HG02885 (cell line): ENCODE measurements around the gene MEX3C.

ENCODE experiments used
- ATAC-seq: cut with Tn5 transposase; IDR thresholded peaks from one replicate; pipeline ENCODE4 v1.9.1; 2021; ENCODE audit warnings: mild to moderate bottlenecking; ENCODE audit not compliant: unreplicated experiment, poor library complexity

The MEX3C gene

DNA sequence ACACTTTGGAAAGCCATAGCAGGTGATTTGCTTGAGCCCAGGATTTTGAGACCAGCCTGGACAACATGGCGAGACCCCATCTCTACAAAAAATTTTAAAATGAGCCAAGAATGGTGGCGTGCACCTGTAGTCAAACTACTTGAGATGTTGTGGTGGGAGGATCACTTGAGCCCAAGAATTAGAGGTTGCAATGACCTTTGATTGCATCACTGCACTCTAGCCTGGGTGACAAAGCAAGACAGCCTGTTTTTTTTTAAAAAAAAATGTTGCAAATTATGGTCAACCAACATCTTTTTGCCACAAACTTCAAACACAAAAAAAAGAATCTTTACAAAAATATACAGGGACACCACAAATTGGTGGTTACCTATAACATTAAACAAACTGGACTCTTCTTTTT, 40.3 kb downstream of the MEX3C start:
- ATAC-seq: no peak

DNA sequence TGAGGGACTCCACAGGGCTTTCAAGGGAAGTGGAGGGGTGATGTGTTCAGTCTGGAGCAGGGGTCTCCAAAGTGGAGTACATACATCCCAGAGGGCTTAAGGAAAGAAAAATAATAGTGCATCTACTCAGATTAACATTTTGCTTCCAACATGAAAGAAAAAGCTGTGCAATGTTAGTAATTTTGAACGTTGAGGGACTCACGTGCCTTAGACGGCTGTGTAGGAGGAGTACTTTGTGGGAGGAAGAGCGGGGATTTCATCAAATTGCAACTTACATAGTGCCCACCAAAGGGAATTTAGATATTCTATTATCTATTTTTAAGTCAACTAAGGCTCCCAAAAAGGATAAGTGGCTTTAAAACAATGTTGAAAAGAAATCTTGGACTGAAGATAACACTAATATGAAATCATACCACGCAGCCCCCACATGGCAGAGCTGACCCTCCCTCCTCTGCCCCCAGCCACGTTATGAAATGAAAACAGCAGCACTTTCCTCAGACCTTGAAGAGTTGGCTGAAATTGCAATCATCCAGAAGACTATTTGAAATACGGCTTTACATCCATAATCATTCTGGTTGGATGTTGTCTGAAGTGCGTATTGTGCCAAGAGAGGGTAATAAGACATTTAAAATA, 42.9 kb downstream of the MEX3C start:
- no peak for ATAC-seq

DNA sequence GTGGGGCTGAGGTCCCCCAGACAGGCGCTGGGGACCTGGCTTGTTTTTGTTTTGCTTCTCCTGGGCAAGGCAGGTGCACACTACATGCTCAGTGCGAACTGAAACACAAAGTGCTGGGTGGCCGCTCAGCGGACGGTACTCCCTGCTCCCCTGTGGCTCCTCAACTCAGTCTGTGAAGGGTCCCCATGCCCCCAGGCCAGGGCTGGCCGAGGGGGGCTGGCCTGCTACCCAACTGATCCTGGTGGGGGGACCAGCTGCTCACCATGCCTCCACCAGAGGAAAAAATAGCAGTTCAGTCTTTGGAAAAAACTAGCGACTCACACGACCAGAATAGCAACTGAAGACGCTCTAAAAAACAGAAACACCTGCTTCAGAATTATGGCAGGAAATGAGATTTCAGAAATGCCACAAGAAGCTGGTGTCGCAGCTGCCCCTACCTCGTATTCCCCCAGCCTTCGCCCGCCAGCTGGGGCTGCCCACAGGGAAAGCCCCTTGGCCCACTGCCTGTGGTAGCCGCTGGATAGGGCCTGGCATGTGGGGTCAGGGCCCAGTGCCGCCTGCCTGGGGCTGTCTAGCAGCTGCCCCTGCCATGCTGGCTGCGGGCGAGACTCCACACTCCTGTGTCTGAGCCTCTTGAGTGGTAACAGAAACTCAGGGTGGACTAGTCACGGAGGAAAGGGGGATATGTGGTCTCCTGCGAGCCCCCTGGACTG, 43.7 kb downstream of the MEX3C start:
- ATAC-seq: peak; percentile 70

DNA sequence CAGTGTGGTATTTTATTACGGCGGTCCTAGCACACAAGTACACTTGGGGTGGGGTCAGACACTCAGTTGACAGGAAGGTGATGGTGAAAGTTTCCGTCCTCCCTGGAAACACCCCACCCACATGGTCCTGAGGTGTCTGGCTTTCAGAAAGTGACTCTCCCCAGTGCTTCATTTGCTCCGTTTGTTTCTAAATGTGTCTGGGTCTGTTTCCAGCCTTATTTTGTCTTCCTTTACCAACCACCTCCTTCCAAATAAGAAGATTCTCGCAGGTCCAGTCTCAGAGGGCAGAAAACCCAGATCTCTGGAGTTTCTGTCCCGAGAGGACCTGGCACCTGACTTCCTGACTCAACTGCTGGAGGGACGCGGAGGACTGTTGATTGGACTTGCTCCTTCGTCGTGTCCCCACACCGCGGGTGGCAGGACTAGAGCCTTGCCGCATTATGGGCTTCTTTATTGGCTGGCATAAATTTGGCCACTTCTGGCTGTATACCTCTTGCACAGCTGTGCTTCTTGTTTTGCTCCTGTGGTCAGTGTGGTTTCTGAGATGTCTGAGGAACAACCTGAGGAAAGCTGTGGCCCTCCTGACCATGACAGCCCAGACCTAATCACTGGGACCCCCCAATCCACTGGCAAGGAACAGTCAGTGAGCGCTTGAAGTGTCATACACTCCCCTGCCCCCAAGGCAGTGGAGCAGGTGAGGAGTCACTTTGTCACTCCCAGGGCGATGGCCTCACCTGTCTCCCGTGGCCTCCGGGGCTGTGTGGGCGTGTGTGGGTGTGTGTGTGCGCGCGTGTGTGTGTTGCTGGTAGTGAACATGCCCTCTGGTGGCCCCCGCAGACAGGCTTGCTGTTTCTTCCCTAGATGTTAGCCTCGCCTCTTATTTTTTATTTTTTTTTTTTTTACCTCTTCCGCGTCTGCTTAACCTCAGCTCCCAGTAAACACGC, 45.6 kb downstream of the MEX3C start:
- peak; percentile 49 for ATAC-seq

DNA sequence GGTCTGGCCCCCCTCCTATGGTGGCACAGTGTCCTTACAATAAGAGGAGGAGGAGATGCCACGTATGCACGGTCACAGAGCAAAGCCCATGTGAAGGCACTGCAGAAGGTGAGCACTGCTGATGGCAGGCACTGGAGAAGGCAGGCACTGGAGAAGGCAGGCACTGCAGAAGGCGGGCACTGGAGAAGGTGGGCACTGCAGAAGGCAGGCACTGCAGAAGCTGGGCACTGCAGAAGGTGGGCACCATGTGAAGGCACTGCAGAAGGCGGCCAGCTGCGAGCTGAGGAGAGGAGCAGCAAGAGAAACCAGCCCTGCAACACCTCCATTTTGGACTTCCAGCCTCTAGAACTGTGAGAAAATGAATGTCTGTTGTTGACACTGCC, 46.3 kb downstream of the MEX3C start:
- no peak for ATAC-seq

DNA sequence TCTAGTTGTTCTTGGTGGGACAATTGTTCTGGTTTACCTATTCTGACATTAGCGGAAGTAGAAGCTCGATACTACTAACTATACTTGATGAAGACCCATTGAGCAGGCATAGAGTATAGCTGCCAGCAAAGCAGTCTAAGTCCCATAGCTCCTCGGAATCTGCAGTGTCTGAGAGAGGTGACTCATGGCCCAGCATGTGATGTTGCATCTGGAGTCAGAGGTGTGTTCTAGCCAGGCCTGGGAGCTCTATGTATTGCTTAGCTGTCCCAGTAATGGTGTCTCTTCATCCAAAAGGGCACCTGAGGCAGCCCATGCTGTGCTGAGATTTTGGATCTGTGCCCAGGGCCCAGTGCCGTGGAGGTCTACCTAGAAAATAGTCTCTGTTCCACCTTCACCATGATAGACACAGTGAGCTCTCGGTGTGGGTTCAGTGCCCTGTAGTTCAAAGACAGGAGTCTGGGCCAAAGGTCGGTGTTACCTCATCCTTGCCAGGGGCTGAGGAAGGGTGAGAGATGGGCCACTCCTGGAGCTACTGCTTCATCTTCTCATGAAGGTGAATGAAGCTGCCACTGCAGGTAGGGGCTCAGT, 47.3 kb downstream of the MEX3C start:
- ATAC-seq: no peak

DNA sequence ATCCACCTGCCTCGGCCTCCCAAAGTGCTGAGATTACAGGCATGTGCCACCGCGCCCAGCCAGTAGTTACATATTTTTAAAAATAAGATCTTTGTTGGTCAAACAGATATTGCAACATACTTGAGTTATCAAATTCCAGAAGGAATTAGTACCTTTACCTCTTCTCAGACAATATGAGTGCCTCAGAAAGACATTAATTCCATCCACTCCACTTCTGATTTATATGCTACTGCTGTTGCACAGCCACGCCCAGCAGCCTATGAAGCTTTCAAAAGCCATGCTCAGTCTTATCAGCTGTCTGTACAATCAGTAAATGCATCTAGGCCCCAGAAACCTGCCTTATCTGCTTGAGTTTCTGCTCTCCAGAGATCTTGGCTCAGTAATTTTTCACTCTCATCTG, 47.8 kb downstream of the MEX3C start:
- ATAC-seq: no peak

DNA sequence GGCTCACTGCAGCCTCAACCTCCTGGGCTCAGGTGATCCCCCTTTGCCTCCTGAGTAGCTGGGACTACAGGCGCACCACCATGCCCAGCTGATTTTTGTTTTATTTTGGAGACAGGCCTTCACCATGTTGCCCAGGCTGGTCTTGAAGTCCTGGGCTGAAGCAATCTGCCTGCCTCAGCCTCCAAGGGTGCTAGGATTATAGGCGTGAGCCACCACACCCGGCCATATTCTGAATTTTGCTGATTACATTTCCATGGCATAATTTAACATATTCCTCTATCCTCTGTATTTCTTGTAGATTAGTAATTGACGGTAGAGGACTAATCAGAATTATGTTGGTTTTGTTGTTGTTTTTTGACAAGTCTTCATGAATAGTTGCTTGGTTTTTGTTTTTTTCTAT, 50.6 kb downstream of the MEX3C start:
- no peak for ATAC-seq

DNA sequence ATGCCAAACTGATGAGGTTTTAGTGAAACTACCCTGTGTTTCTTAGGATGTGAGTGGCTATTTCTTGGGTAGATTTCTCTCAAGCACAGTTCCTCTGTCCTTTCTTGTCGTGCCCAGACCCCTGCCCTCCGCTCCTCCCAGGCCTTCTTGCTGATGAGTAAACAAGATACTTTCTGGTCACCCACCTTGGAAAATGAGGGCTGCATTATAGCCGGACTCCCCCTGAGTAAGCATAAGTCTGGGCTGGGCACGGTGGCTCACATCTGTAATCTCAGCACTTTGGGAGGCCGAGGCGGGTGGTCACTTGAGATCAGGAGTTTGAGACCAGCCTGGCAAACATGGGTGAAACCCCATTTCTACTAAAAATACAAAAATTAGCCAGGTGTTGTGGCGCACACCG, 58.5 kb downstream of the MEX3C start:
- ATAC-seq: no peak

DNA sequence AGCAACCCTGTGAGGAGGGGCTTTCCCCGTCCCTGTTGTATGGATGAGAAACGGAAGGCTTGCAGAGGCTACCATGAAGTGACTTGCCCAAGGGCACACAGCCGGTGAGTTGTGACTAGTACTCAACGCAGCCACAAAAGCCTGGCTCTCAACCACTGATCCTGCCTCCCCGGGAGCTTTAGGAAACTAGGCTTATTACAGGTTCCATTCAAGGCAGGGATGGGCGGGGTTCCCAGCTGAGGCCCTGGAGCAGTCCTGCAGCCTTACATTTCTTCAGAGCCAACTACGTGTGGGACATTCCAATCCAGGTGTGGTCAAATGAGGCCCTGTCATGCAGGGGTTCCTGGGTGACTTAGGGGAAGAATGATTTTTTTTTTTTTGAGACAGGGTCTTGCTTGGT, 59.6 kb downstream of the MEX3C start:
- no peak for ATAC-seq

DNA sequence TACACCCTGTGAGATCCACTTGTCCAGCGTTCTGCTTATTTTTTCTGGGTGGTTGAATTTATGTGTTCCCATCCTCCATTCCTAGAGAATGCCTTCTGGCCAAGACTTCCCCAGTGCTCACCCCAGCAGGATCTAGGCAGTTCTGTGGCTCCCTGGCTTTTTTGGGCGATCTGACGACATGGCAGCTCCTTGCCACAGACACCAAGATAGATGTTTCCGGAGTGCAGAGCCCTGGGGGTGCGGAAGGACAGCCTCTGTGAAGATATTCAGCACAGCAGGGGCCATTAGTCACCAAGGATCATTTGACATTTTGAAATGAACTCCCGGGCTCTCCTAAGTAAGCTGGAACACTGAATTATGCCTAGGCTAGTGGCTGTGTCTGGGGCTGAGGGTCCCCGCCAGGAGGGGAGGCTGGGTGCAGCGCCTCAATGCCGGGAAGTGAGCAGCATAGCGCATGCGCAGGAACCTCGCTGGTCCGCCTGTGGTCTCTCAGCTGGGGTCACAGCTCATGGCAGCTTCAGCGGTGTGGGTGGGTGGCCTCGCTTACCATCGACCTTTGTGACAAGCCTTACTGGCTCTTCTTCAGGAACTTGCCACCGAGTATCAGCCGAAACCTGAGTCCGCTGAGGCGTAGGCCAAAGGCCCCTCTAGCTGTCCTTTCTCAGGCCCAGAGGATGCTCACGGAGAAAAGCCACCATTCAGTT, 60.3 kb downstream of the MEX3C start:
- no peak for ATAC-seq

DNA sequence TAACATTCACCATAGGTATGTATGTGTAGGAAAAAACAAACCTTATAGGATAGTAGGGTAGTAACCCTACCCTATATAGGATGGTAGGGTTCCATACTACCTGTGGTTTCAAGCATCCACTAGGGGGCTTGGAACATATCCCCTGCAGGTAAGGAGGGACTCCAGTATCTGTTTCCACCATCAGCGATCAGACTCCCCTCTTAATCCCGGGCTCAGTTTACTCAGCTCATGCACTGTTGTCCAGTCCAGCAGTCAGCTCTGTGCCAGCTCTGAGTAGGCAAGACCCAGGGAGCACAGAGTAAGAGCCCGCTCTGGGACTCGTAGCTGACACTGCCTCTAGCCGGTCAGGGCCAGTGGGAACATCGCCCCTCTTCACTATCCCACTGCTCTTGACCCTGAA, 61.7 kb downstream of the MEX3C start:
- peak; percentile 75 for ATAC-seq

DNA sequence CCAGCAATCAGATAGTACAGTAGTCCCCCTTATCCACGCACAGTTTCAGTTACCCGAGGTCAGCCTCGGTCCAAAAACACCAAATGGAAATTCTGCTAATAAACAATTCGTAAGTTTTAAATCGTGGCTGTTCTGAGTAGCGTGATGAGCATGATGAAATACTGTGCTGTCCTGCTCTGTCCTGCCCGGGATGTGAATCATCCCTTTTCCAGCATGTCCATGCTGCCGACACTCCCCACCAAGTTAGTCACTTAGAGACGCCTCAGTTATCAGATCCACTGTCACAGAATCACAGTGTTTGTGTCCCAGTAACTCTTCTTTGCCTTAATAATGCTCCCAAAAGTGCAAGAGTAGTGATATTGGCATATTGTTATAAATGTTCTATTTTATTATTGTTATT, 62.1 kb downstream of the MEX3C start:
- ATAC-seq: no peak

DNA sequence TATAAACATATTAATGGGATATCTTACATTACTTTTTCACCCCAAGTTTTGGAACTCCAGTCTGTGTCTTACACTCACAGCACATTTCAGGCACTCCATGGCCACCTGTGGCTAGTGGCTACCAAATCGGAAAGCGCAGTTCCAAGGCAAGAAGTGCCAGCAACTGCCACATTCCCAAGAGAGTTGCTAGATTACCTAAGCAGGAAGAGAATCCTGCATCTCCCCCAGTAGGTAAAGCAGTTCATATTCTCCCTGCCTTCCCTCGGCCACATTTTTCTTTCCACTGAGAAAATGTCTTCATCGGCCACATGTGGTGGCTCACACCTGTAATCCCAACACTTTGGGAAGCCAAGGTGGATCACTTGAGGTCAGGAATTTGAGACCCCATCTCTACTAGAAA, 62.8 kb downstream of the MEX3C start:
- ATAC-seq: no peak

DNA sequence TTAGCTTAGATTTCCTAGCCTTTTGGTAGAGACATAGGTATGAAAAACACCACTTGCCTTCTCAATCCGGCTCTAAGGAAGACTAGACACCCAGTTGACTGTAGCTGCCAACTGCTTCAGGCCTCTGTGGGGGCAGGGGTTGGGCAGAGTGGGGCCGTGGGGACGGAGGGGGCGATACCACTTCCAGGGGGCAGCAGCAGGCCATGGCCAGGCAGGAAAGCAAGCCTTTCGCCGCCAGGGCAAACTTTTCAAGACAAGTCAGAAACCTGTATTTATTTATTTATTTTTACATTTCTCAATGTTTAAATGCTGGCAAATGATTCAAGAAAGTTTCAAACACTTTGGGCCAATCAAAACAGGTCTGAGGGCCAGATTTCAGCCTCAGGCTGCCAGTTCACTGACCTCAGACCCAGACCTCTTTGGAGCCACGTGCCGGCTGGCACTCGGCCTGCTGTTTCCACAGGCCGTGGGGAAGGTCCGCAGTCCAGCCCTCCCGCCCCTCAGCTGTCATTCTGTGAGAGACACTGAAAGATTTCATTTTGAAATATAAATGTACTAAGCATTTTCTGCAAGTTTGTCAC, 63.8 kb downstream of the MEX3C start:
- ATAC-seq: no peak

DNA sequence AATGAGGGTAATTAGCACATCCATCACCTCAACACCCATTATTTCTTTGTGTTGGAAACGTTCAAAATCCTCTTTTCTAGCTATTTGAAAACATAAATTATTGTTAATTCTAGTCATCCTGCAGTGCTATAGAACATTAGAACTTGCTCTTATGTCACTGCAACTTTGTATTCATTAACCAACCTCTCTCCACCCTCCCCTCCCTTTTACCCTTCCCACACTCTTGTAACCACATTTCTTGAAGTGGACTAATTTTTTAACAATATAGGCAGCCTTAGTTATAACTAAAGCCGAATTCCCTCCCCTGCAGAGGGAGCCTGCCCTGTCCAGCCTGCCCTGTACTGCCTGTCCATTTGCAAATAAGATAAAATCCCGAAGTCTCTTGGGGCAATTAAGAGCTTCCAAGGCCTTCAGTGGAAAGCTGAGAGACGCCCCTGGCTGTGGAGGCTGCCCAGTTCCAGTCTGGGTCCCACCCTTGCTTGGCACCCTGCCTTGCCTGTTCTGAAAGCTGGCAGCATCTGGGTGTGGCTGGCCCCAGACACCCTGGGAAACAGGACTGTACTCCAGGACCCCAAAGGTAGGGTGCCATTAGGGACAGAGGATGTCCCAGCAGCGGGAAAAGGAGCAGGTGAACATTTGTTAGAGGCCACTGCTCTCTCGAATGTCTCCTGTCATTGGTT, 65.1 kb downstream of the MEX3C start:
- ATAC-seq: no peak

DNA sequence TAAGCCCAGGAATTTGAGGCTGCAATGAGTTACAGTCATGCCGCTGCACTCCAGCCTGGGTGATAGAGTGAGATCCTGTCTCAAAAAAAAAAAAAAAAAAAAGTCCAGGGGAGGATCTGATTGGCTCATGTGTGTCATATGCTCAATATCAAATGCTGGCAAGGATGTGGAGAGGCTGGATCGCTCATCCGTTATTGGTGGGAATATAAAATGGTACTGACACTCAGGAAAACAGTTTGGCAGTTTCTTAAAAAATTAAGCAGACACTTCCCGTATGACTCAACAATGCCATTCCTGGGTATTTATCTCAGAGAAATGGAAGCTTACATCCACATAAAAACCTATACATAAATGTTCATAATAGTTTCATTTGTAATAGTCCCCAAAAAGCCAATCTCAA, 68.9 kb downstream of the MEX3C start:
- ATAC-seq: no peak

DNA sequence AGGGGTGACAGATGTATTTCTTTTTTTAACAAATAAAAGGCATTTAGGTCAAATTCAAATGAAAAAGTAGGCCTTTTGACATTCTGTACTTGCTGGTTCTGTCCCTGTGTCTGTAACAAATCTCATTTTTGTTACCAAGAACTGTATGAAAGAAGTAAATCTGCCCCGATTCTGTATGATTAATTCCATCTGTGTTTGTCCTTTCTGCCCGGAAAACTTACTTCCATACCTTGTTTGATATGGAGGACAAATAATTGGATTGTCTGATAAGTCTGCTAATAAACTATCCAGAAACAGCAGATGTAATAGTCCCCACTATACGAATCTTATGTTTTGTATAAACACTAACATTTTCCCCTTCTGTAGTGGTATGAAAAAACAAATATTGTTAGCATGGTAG, 69.8 kb downstream of the MEX3C start:
- ATAC-seq: no peak

DNA sequence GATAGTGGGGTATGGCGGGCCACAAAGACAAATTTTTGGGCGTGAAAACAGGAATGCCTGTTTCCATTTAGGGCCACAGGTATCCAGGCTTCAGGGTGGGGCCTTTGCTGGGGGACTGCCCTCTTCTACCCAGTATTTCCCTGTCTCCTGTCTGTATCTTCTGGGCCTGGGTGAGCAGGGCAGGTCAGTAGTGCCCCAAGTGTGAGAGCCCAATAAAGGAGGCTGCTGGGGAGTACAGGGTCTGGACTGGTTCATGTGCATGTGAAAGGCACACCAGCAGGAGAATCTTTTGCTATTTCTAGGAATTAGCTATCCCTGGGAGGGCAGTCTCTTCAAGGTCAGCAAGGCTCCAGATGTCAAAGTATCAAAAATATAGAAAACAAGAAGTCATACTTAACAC, 71.5 kb downstream of the MEX3C start:
- no peak for ATAC-seq
